ENCODE results near the gene FOXP1.

DNA sequence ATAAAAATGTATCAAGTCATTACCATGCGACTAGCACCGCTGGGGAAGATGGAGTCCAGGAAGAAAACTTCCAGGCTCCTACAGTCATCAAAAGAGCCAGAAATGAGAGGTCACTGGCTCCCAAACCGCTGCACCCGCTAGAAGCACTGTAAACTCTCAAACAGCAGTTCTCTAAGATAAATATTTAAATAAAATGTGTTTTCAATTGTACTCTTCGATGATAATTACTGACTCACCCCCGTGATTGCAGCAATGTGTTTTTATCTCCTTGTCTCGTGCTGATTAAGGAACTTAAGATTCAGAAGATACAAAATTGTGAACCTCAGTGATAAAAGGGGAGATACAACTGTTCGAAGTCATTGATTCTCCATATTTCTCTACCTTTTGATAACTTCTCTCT lies 45.8 kb upstream of the FOXP1 start:
- TF ChIP-seq EZH2 (IDR thresholded peaks at IDR 0.05; ENCODE audit: borderline replicate concordance, low read depth, low read length, poor library complexity, severe bottlenecking) = no peak
- TF ChIP-seq, protein P1, sequence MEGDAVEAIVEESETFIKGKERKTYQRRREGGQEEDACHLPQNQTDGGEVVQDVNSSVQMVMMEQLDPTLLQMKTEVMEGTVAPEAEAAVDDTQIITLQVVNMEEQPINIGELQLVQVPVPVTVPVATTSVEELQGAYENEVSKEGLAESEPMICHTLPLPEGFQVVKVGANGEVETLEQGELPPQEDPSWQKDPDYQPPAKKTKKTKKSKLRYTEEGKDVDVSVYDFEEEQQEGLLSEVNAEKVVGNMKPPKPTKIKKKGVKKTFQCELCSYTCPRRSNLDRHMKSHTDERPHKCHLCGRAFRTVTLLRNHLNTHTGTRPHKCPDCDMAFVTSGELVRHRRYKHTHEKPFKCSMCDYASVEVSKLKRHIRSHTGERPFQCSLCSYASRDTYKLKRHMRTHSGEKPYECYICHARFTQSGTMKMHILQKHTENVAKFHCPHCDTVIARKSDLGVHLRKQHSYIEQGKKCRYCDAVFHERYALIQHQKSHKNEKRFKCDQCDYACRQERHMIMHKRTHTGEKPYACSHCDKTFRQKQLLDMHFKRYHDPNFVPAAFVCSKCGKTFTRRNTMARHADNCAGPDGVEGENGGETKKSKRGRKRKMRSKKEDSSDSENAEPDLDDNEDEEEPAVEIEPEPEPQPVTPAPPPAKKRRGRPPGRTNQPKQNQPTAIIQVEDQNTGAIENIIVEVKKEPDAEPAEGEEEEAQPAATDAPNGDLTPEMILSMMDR (conservative IDR thresholded peaks at IDR 0.05; ENCODE audit: low read depth, low read length) = no peak
